GM12801 (cell line): Measurements from ENCODE around the gene DCP2.

ENCODE experiments used
- CTCF ChIP-seq: IDR thresholded peaks from one replicate; pipeline ENCODE4 v1.5.1; 2011; ENCODE audit warnings: control low read depth; ENCODE audit not compliant: insufficient read length; ENCODE audit errors: extremely low read depth

Gene DCP2

GRCh38 chr5:113002423-113002822 lies 25.8 kb downstream of the DCP2 start:
- no peak for TF ChIP-seq CTCF

GRCh38 chr5:113003763-113004162 lies 27.2 kb downstream of the DCP2 start:
- no peak for TF ChIP-seq CTCF

GRCh38 chr5:113005454-113005853 lies 28.9 kb downstream of the DCP2 start:
- TF ChIP-seq CTCF, result no peak

- TF ChIP-seq CTCF, result no peak
Measured at GRCh38 chr5:113017881-113018635, 41.5 kb downstream of the DCP2 start.

- no peak for TF ChIP-seq CTCF
Measured at GRCh38 chr5:113020461-113021273, 44.1 kb downstream of the DCP2 start.

GRCh38 chr5:113022661-113023060 lies 46.1 kb downstream of the DCP2 start:
- no peak for TF ChIP-seq CTCF

GRCh38 chr5:113024076-113024697 lies 47.6 kb downstream of the DCP2 start:
- no peak for TF ChIP-seq CTCF
